ENCODE measurements around the gene SPTBN1.

SPTBN1 gene

DNA sequence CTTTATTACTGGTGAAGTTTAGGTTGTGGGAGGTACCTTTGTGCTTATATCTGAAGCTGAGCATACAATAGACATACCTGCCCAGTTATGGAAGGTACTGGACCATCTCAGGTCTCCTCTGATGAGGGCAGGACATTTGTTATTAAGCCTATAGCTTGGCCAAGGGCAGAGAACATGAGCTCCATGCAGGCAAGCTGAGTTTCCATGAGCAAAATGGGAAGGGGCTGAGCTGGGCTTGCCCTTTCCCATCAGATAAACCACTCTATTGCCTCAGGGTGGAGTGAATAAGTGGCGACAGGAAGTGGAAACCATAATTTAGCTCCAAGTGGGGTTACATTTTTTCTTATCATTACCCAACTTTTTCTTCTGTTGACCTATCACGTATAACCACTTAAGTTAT lies 227.5 kb downstream of the SPTBN1 start:
- no peak overlapping the region for H2AFZ ChIP-seq (ENCODE audit: low read length)
- no peak overlapping the region for H3K4me3 ChIP-seq (ENCODE audit: low read depth, low read length, poor library complexity, severe bottlenecking)
- H3K4me1 ChIP-seq (ENCODE audit: insufficient read depth, low read length, severe bottlenecking) = peaks cover 6% of the 10 kb centered on the region
- no peaks in the 10 kb centered on the region for H3K79me2 ChIP-seq (ENCODE audit: insufficient read depth, low read length)
- no peaks in the 10 kb centered on the region for H4K20me1 ChIP-seq (ENCODE audit: insufficient read depth, low read length)
- H3K27me3 ChIP-seq (ENCODE audit: insufficient read depth, low read length) = no peaks in the 10 kb centered on the region
- H3K9me2 ChIP-seq (ENCODE audit: low read depth, low read length) = no peaks in the 10 kb centered on the region
- no peaks in the 10 kb centered on the region for H3K36me3 ChIP-seq (ENCODE audit: insufficient read depth, low read length)
- no peaks in the 10 kb centered on the region for H3F3A ChIP-seq (ENCODE audit: insufficient read depth, low read length)
- no peak for TF ChIP-seq EZH2 (IDR thresholded peaks at IDR 0.05; ENCODE audit: borderline replicate concordance, low read length)
- TF ChIP-seq, protein P1, sequence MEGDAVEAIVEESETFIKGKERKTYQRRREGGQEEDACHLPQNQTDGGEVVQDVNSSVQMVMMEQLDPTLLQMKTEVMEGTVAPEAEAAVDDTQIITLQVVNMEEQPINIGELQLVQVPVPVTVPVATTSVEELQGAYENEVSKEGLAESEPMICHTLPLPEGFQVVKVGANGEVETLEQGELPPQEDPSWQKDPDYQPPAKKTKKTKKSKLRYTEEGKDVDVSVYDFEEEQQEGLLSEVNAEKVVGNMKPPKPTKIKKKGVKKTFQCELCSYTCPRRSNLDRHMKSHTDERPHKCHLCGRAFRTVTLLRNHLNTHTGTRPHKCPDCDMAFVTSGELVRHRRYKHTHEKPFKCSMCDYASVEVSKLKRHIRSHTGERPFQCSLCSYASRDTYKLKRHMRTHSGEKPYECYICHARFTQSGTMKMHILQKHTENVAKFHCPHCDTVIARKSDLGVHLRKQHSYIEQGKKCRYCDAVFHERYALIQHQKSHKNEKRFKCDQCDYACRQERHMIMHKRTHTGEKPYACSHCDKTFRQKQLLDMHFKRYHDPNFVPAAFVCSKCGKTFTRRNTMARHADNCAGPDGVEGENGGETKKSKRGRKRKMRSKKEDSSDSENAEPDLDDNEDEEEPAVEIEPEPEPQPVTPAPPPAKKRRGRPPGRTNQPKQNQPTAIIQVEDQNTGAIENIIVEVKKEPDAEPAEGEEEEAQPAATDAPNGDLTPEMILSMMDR (IDR thresholded peaks at IDR 0.05; ENCODE audit: low read length) = no peak
- H3K4me2 ChIP-seq (ENCODE audit: low read length) = no peak overlapping the region
- H3K9me3 ChIP-seq (ENCODE audit: low read length) = no peaks in the 10 kb centered on the region
- H3K9ac ChIP-seq (ENCODE audit: low read length) = no peak overlapping the region
- no peak overlapping the region for H3K27ac ChIP-seq (ENCODE audit: low read depth, low read length, poor library complexity, severe bottlenecking)

DNA sequence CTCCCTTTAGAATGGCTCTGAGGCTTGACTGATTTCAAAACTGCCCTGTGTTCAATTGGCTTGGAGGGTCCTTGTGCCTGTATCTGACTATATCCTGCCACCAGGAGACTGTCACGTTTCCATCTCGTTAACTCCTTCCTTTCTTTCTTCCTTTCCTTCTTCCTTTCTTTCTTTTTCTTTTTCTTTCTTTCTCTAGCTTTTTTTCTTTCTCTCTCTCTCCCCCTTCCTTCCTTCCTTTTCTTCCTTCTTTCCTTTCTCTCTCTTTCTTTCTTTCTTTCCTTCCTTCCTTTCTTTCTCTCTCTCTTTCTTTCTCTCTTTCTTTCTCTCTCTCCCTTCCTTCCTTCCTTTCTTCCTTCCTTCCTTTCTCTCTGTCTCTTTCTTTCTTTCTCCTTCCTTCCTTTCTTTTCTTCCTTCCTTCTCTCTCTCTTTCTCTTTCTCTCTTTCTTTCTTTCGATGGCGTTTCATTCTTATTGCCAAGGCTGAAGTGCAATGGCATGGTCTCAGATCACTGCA lies 229.2 kb downstream of the SPTBN1 start:
- Histone ChIP-seq H2AFZ (ENCODE audit: low read length) (no peak overlapping the region), H3K9me2 (ENCODE audit: low read depth, low read length) (no peaks in the 10 kb centered on the region), H3K27ac (ENCODE audit: low read depth, low read length, poor library complexity, severe bottlenecking) (no peak overlapping the region), H3F3A (ENCODE audit: insufficient read depth, low read length) (no peaks in the 10 kb centered on the region), H3K4me3 (ENCODE audit: low read depth, low read length, poor library complexity, severe bottlenecking) (no peak overlapping the region), H3K79me2 (ENCODE audit: insufficient read depth, low read length) (no peaks in the 10 kb centered on the region), H3K4me1 (ENCODE audit: insufficient read depth, low read length, severe bottlenecking) (no peaks in the 10 kb centered on the region), H4K20me1 (ENCODE audit: insufficient read depth, low read length) (no peaks in the 10 kb centered on the region), H3K36me3 (ENCODE audit: insufficient read depth, low read length) (no peaks in the 10 kb centered on the region), H3K4me2 (ENCODE audit: low read length) (no peak overlapping the region), H3K9me3 (ENCODE audit: low read length) (no peaks in the 10 kb centered on the region), H3K9ac (ENCODE audit: low read length) (no peak overlapping the region), H3K27me3 (ENCODE audit: insufficient read depth, low read length) (no peaks in the 10 kb centered on the region)
- TF ChIP-seq, protein P1 (IDR thresholded peaks at IDR 0.05; ENCODE audit: low read length) = no peak
- TF ChIP-seq EZH2 (IDR thresholded peaks at IDR 0.05; ENCODE audit: borderline replicate concordance, low read length) = no peak

- Histone ChIP-seq H3K4me1 (ENCODE audit: insufficient read depth, low read length, severe bottlenecking) (no peaks in the 10 kb centered on the region), H3K27me3 (ENCODE audit: insufficient read depth, low read length) (no peaks in the 10 kb centered on the region), H3K4me2 (ENCODE audit: low read length) (no peak overlapping the region), H3K4me3 (ENCODE audit: low read depth, low read length, poor library complexity, severe bottlenecking) (no peak overlapping the region), H2AFZ (ENCODE audit: low read length) (no peak overlapping the region), H3K9me3 (ENCODE audit: low read length) (no peaks in the 10 kb centered on the region), H3K9me2 (ENCODE audit: low read depth, low read length) (no peaks in the 10 kb centered on the region), H4K20me1 (ENCODE audit: insufficient read depth, low read length) (no peaks in the 10 kb centered on the region), H3K79me2 (ENCODE audit: insufficient read depth, low read length) (no peaks in the 10 kb centered on the region), H3F3A (ENCODE audit: insufficient read depth, low read length) (no peaks in the 10 kb centered on the region), H3K36me3 (ENCODE audit: insufficient read depth, low read length) (no peaks in the 10 kb centered on the region), H3K27ac (ENCODE audit: low read depth, low read length, poor library complexity, severe bottlenecking) (no peak overlapping the region), H3K9ac (ENCODE audit: low read length) (no peak overlapping the region)
- TF ChIP-seq, protein P1 (IDR thresholded peaks at IDR 0.05; ENCODE audit: low read length) = no peak
- TF ChIP-seq EZH2 (IDR thresholded peaks at IDR 0.05; ENCODE audit: borderline replicate concordance, low read length) = no peak
Observed at GRCh38 chr2:54687595-54688152, 231.5 kb downstream of the SPTBN1 start.

Measured in OCI-LY1 (cell line).